ENCODE results near the gene ITPA. TPM values are rescaled to one million over a fixed set of nuclear protein-coding genes. Genes with fewer than 3 reads are reported as not detected.

ITPA gene
- polyA plus RNA-seq, 1 experiment = 25.2 TPM

GRCh38 chr20:3218307-3218988 lies 9.2 kb downstream of the ITPA start:
- no peak overlapping the region for H3K4me3 ChIP-seq (ENCODE audit: low read depth, low read length)
- H3K9me3 ChIP-seq (ENCODE audit: control insufficient read depth, insufficient read depth, low read length) = no peaks in the 10 kb centered on the region
- H3K27ac ChIP-seq (ENCODE audit: low read depth, low read length) = no peak overlapping the region
- no peaks in the 10 kb centered on the region for H3K27me3 ChIP-seq (ENCODE audit: control insufficient read depth, insufficient read depth, low read length)
- POLR2A ChIA-PET = interaction anchor here (0.7 kb wide), 1 partner anchor 24 kb away, joined by 6 read pairs; no protein-coding TSS in a partner anchor
- TF ChIP-seq CTCF (IDR thresholded peaks at IDR 0.05; ENCODE audit: low read depth, low read length) = peak; percentile 78
- no peak for DNase-seq (ENCODE audit: low read depth, low spot score)
- CTCF ChIA-PET = interaction anchor here (0.5 to 2.6 kb wide), 26 partner anchors 9 to 183 kb away, joined by 3 to 22 read pairs (median 4); partner anchors contain the start of genes ITPA and SLC4A11

DNA sequence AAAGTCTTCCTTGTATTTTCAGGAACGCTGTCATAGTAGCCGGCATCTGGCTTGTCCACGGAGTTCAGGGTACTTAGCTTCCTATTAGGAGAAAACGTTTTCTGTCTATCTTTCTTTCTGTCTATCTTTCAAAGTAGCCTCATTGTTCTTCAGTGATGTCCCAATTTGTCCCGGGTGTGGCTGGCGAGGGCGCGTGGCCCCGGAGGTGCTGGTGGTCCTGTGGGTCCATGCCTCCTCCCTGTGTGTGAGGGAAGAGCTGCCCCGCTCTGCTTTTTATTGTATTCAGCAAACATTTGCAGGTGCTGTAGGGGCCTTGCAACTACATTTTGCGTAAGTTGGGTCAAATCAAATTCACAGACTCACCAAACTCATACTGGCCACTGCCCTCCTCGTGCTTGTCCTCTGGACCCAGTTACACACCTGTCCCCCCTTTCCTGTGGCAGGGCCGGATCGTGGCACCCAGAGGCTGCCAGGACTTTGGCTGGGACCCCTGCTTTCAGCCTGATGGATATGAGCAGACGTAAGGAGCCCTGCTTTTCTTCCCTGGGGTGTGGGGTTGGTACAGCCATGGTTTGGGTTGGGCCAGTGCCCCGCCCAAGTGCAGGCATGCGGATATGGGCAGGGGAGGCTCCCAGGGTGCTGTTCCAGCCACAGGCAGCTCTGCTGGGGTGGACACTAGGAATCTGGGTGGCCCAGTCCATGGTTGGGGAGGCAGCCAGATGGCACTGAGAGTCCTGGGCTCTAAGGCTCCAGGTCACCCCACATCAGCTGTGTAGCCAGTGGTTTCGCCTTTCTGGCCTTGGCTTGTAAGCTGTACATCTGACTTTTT lies 12.3 kb downstream of the ITPA start:
- Histone ChIP-seq H3K27me3 (ENCODE audit: control insufficient read depth, insufficient read depth, low read length) (no peaks in the 10 kb centered on the region), H3K27ac (ENCODE audit: low read depth, low read length) (no peak overlapping the region), H3K9me3 (ENCODE audit: control insufficient read depth, insufficient read depth, low read length) (no peaks in the 10 kb centered on the region; the same call in 1 of the 2 replicates), H3K4me3 (ENCODE audit: low read depth, low read length) (no peak overlapping the region)
- DNase-seq (ENCODE audit: low read depth, low spot score) = no peak
- ChIA-PET CTCF (no interaction called here), POLR2A (no interaction called here)
- no peak for TF ChIP-seq CTCF (IDR thresholded peaks at IDR 0.05; ENCODE audit: low read depth, low read length)

DNA sequence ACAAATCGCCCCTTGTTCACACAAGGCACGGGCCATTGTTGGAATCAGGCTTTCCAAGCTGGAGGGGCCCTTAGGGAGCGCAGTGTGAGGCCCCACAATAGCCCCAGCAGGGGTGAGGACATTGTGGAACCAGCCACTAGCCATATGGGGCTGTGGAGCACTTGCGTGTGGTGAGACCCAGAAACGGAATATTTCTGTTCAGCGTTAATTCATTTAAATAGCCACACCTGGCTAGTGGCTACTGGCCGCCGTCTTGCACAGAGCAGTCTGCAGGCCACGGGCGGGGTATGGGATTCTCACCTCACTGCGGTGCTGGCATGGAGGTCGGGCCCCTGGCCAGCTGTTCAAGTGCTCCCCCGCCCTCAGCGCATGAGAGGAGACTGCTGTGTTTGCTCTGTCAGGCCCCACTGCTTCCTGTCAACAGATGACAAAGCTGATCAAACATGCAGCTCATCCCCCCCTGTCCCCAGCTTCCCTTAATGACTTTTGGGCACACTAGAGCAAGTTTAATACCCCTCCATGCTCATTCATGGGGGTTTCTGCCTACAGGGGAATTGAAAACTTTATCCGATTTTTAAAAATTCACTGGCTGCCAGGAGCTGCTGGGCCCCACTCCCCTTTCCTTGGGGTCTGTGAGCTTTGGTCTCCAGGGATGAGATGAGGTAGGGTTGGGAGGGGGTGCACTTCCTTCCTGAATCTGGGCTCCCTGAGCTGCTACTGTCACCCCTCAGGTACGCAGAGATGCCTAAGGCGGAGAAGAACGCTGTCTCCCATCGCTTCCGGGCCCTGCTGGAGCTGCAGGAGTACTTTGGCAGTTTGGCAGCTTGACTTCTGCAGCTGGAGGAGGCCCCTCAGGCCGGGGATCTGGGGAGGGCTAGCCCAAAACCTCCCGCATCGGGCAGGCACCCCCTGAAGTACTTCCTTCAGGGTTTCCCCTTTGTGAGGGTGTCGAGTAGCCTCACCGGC lies 13.6 kb downstream of the ITPA start:
- no peak overlapping the region for H3K4me3 ChIP-seq (ENCODE audit: low read depth, low read length)
- no peaks in the 10 kb centered on the region; the same call in 1 of the 2 replicates for H3K9me3 ChIP-seq (ENCODE audit: control insufficient read depth, insufficient read depth, low read length)
- ChIA-PET POLR2A (interaction anchor here (0.6 kb wide), 1 partner anchor 42 kb away, joined by 3 read pairs; no protein-coding TSS in a partner anchor), CTCF (interaction anchor here (1.3 kb wide), 1 partner anchor 94 kb away, joined by 6 read pairs; no protein-coding TSS in a partner anchor)
- no peak for TF ChIP-seq CTCF (IDR thresholded peaks at IDR 0.05; ENCODE audit: low read depth, low read length)
- DNase-seq (ENCODE audit: low read depth, low spot score) = no peak
- no peaks in the 10 kb centered on the region for H3K27me3 ChIP-seq (ENCODE audit: control insufficient read depth, insufficient read depth, low read length)
- no peak overlapping the region for H3K27ac ChIP-seq (ENCODE audit: low read depth, low read length)

GRCh38 chr20:3223651-3223993 lies 14.3 kb downstream of the ITPA start:
- ChIA-PET CTCF (interaction anchor here (1.3 kb wide), 1 partner anchor 93 kb away, joined by 6 read pairs; no protein-coding TSS in a partner anchor), POLR2A (interaction anchor here (0.6 kb wide), 1 partner anchor 42 kb away, joined by 3 read pairs; no protein-coding TSS in a partner anchor)
- TF ChIP-seq CTCF (IDR thresholded peaks at IDR 0.05; ENCODE audit: low read depth, low read length) = no peak
- H3K9me3 ChIP-seq (ENCODE audit: control insufficient read depth, insufficient read depth, low read length) = no peaks in the 10 kb centered on the region; the same call in 1 of the 2 replicates
- no peak for DNase-seq (ENCODE audit: low read depth, low spot score)
- no peak overlapping the region for H3K4me3 ChIP-seq (ENCODE audit: low read depth, low read length)
- H3K27ac ChIP-seq (ENCODE audit: low read depth, low read length) = no peak overlapping the region
- no peaks in the 10 kb centered on the region for H3K27me3 ChIP-seq (ENCODE audit: control insufficient read depth, insufficient read depth, low read length)

Measured in AG04450 (cell line).